ENCODE data around the gene RAD51AP2. TPM values are rescaled to one million over a fixed set of nuclear protein-coding genes. Genes with fewer than 3 reads are reported as not detected.

Gene RAD51AP2
- total RNA-seq, 1 experiment from 2014 or later: 0.17 TPM

DNA sequence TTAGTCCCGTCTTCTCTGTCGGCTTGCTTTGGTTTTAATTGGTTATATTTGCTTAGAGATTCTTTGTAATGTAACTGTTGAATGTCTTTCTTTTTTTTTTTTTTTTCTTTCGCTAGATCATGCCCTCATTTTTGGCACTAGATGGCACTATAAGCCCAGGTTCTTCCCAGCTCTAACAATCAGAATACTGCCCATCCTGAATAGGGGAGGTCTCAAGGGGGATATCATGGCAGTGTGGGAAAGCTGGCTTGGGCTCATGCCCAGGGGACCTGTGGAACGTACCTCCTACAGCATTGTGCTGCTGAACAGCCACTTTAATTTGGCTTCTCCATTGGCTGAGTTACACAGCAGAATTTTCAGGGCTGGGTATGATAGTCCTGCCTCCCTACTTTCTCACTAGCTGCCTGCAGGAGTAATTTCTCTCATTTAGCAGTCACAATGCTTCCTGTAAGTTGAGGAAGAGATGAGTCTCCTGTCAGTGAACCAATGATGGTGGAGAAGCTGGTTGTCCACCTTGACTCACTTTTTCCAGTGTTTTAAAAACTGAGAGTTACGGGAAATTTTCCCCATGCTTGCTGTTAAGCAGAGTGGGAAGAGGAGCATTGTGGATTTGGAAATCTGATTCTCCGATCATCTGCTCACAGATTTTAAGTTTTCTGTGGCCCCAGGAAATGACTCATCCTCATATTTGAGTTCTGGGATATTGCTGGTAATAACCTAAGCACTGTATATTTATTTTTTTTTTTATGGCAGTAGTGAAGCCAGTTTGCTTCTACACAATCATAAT lies 47.2 kb downstream of the RAD51AP2 start:
- DNase-seq (ENCODE audit: low spot score): peak; percentile 46

DNA sequence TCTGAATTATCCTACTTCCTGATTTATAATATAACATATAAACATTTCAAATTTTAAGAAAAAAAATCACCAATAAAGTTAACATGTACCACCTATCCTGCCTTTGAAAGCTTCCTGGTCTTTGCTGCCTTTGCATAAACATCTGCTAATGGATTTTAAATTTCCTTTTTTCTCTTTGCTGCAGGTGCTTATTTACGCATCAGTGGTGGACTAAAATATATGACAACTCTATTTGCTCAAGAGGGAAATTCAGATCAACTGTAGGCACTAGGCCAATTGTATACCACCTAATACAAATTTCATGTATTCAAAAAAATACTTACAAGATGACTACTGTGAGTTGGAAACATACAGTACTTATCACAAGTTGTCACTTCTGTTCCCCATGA lies 57.2 kb downstream of the RAD51AP2 start:
- no peak for DNase-seq (ENCODE audit: low spot score)

Other genes with a start within 250 kb of the RAD51AP2 start
- gene VSNL1, start 22.3 kb upstream of the RAD51AP2 start, total RNA-seq (2014; rRNA removed; shearing (Covaris generic)): not detected in 2 replicates
- gene SMC6, start 235.4 kb upstream of the RAD51AP2 start, total RNA-seq (2014; rRNA removed; shearing (Covaris generic)): 29.4 and 38.6 TPM in 2 replicates
- 24.7 and 31.2 TPM in 2 replicates for gene GEN1, start 235.7 kb upstream of the RAD51AP2 start, total RNA-seq (2014; rRNA removed; shearing (Covaris generic))

All from A172 (cell line).